Liver (tissue), 3 donors: ENCODE data around the gene EIF4E3.

Experiments used
- TAF1 ChIP-seq: conservative IDR thresholded peaks from 2 replicates; pipeline ENCODE4 v1.6.1; 2016; ENCODE audit warnings: antibody characterized with exemption, mild to moderate bottlenecking
- TF ChIP-seq, protein P1 (sequence below): fragments of 150-350 bp; IDR thresholded peaks from 2 replicates; pipeline ENCODE4 v1.5.1; 2017; ENCODE audit warnings: improper control_type of control experiment, low read depth, low read length; ENCODE audit not compliant: missing input control
- donor health status: healthy.
- donor health status: healthy.

DNA sequence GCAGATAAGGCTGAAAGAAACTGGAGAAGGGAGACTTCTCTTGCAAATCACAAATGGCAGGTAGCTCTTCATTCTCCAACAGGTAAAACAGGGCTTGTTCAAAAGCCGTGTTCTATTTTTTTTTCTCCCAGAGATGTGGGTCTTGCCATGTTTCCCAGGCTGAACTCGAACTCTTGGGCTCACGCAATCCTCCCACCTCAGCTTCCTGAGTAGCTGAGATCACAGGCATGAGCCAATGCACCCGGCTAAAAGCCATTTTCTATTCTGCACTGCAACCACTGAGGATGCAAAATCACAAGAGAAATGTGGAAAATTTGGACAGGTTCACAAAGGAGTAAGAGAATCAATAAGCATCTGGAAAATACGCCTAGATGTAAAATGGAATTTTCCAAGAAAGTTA is 19.5 kb downstream of the EIF4E3 start:
- no peak for TF ChIP-seq TAF1
- TF ChIP-seq, protein P1, sequence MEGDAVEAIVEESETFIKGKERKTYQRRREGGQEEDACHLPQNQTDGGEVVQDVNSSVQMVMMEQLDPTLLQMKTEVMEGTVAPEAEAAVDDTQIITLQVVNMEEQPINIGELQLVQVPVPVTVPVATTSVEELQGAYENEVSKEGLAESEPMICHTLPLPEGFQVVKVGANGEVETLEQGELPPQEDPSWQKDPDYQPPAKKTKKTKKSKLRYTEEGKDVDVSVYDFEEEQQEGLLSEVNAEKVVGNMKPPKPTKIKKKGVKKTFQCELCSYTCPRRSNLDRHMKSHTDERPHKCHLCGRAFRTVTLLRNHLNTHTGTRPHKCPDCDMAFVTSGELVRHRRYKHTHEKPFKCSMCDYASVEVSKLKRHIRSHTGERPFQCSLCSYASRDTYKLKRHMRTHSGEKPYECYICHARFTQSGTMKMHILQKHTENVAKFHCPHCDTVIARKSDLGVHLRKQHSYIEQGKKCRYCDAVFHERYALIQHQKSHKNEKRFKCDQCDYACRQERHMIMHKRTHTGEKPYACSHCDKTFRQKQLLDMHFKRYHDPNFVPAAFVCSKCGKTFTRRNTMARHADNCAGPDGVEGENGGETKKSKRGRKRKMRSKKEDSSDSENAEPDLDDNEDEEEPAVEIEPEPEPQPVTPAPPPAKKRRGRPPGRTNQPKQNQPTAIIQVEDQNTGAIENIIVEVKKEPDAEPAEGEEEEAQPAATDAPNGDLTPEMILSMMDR = no peak
